ENCODE measurements around the gene PTPRC.

Gene PTPRC

GRCh38 chr1:198674009-198674408 is 35.2 kb downstream of the PTPRC start:
- no peak for DNase-seq (ENCODE audit: low read depth)

GRCh38 chr1:198676253-198676652 is 37.4 kb downstream of the PTPRC start:
- DNase-seq (ENCODE audit: low read depth), result no peak

- no peak for DNase-seq (ENCODE audit: low read depth)
Observed at GRCh38 chr1:198677027-198677426, 38.2 kb downstream of the PTPRC start.

- DNase-seq (ENCODE audit: low read depth), result no peak
Observed at GRCh38 chr1:198677871-198678270, 39.0 kb downstream of the PTPRC start.

- no peak for DNase-seq (ENCODE audit: low read depth)
Observed at GRCh38 chr1:198678301-198678836, 39.5 kb downstream of the PTPRC start.

GRCh38 chr1:198678901-198679329 is 40.1 kb downstream of the PTPRC start:
- DNase-seq (ENCODE audit: low read depth), result no peak

GRCh38 chr1:198679535-198680173 is 40.8 kb downstream of the PTPRC start:
- DNase-seq (ENCODE audit: low read depth), result no peak

- DNase-seq (ENCODE audit: low read depth), result no peak
Observed at GRCh38 chr1:198680174-198680875, 41.5 kb downstream of the PTPRC start.

GRCh38 chr1:198681252-198681651 is 42.4 kb downstream of the PTPRC start:
- DNase-seq (ENCODE audit: low read depth), result no peak

GRCh38 chr1:198681831-198682759 is 43.3 kb downstream of the PTPRC start:
- peak; percentile 75 for DNase-seq (ENCODE audit: low read depth)

GRCh38 chr1:198682850-198683249 is 44.0 kb downstream of the PTPRC start:
- no peak for DNase-seq (ENCODE audit: low read depth)

GRCh38 chr1:198683449-198683848 is 44.6 kb downstream of the PTPRC start:
- no peak for DNase-seq (ENCODE audit: low read depth)

GRCh38 chr1:198686069-198686728 is 47.4 kb downstream of the PTPRC start:
- DNase-seq (ENCODE audit: low read depth), result no peak

- DNase-seq (ENCODE audit: low read depth), result no peak
Observed at GRCh38 chr1:198687429-198687828, 48.6 kb downstream of the PTPRC start.

GRCh38 chr1:198691063-198691462 is 52.2 kb downstream of the PTPRC start:
- no peak for DNase-seq (ENCODE audit: low read depth)

GRCh38 chr1:198693321-198693720 is 54.5 kb downstream of the PTPRC start:
- no peak for DNase-seq (ENCODE audit: low read depth)

GRCh38 chr1:198694542-198694941 is 55.7 kb downstream of the PTPRC start:
- DNase-seq (ENCODE audit: low read depth), result no peak

GRCh38 chr1:198696211-198696610 is 57.4 kb downstream of the PTPRC start:
- DNase-seq (ENCODE audit: low read depth), result no peak

GRCh38 chr1:198699167-198700015 is 60.6 kb downstream of the PTPRC start:
- peak; percentile 67 for DNase-seq (ENCODE audit: low read depth)

- DNase-seq (ENCODE audit: low read depth), result no peak
Observed at GRCh38 chr1:198700016-198700392, 61.2 kb downstream of the PTPRC start.

GRCh38 chr1:198700396-198700795 is 61.6 kb downstream of the PTPRC start:
- DNase-seq (ENCODE audit: low read depth), result no peak

Measured in stimulated activated CD4-positive, alpha-beta T cell treated with anti-CD3 and anti-CD28 coated beads, Interleukin-2, amount 100 ng/mL, for 4 hours (primary cell).